Progenitor cell of endocrine pancreas (in vitro differentiated cells): ENCODE results near the gene CDK4. TPM values are rescaled to one million over a fixed set of nuclear protein-coding genes. Genes with fewer than 3 reads are reported as not detected.

Experiments
- DNase-seq: peaks from one replicate; pipeline ENCODE4 v3.0.0; 2021; ENCODE audit warnings: low spot score; ENCODE audit not compliant: unreplicated experiment
- H3K27ac Mint-ChIP-seq: 2 replicates; pipeline ENCODE4 v1.8.0; 2021; ENCODE audit warnings: mild to moderate bottlenecking, moderate library complexity, mixed read lengths
- H3K27me3 Mint-ChIP-seq: 2 replicates; pipeline ENCODE4 v1.8.0; 2021; ENCODE audit warnings: mixed read lengths
- H3K36me3 Mint-ChIP-seq: 2 replicates; pipeline ENCODE4 v1.8.0; 2022; ENCODE audit warnings: mixed read lengths; ENCODE audit not compliant: insufficient read depth
- H3K4me1 Mint-ChIP-seq: 2 replicates; pipeline ENCODE4 v1.8.0; 2021; ENCODE audit warnings: low read depth, mixed read lengths
- H3K4me3 Mint-ChIP-seq: 2 replicates; pipeline ENCODE4 v1.8.0; 2021; ENCODE audit warnings: low read depth, mild to moderate bottlenecking, moderate library complexity, mixed read lengths
- H3K9me3 Mint-ChIP-seq: 2 replicates; pipeline ENCODE4 v1.8.0; 2021; ENCODE audit warnings: low read depth, mixed read lengths
- CTCF ChIP-seq: fragments of 200-600 bp; sonication (generic); IDR thresholded peaks from one replicate; pipeline ENCODE4 v1.5.0; 2021; ENCODE audit warnings: antibody characterized with exemption, mild to moderate bottlenecking; ENCODE audit not compliant: unreplicated experiment
- total RNA-seq: library from RNA; stranded (reverse); gene quantifications from 2 replicates; pipeline ENCODE4 v1.2.1, GENCODE V29; 2021

Gene CDK4
- total RNA-seq, 1 donor from 2014 or later: 208 TPM

- no peak for TF ChIP-seq CTCF
- Mint-ChIP-seq H3K4me3 (peak overlapping the region; percentile 81), H3K27me3 (no peaks in the 10 kb centered on the region), H3K36me3 (peaks cover 20% of the 10 kb centered on the region), H3K27ac (peak overlapping the region; percentile 90), H3K4me1 (peaks cover 36% of the 10 kb centered on the region), H3K9me3 (no peaks in the 10 kb centered on the region)
- DNase-seq: no peak
Observed at GRCh38 chr12:57755454-57756372, 3.6 kb upstream of the CDK4 start.

GRCh38 chr12:57755194-57755453 lies 3.0 kb upstream of the CDK4 start:
- TF ChIP-seq CTCF: no peak
- Mint-ChIP-seq H3K36me3 (peaks cover 24% of the 10 kb centered on the region), H3K27ac (no peak overlapping the region), H3K27me3 (no peaks in the 10 kb centered on the region), H3K4me1 (peaks cover 36% of the 10 kb centered on the region), H3K9me3 (no peaks in the 10 kb centered on the region), H3K4me3 (peak overlapping the region; percentile 94)
- no peak for DNase-seq

GRCh38 chr12:57754411-57755193 lies 2.5 kb upstream of the CDK4 start, which contains the start of gene MARCHF9:
Gene MARCHF9, plus strand, starts transcription at chr12:57755103. Its CDS starts 426 bp downstream, at chr12:57755529.
- Mint-ChIP-seq H3K36me3 (peaks cover 21% of the 10 kb centered on the region), H3K27ac (peak within 1 kb of the TSS; percentile 96), H3K4me1 (peaks cover 36% of the 10 kb centered on the region), H3K4me3 (peak within 1 kb of the TSS; percentile 94), H3K27me3 (no peaks in the 10 kb centered on the region), H3K9me3 (no peaks in the 10 kb centered on the region)
- DNase-seq: no peak
- no peak for TF ChIP-seq CTCF

- no peak for TF ChIP-seq CTCF
- Mint-ChIP-seq H3K4me1 (peaks cover 36% of the 10 kb centered on the region), H3K27me3 (no peaks in the 10 kb centered on the region), H3K4me3 (peak overlapping the region; percentile 94), H3K36me3 (peaks cover 23% of the 10 kb centered on the region), H3K9me3 (no peaks in the 10 kb centered on the region), H3K27ac (peak overlapping the region; percentile 96)
- DNase-seq: no peak
Observed at GRCh38 chr12:57753756-57754337, 1.7 kb upstream of the CDK4 start.

GRCh38 chr12:57752668-57753000 lies 524 bp upstream of the CDK4 start:
- peaks cover 22% of the 10 kb centered on the region for H3K36me3 Mint-ChIP-seq
- H3K9me3 Mint-ChIP-seq: no peaks in the 10 kb centered on the region
- peak overlapping the region; percentile 99 for H3K27ac Mint-ChIP-seq

More at GRCh38 chr12:57752668-57753000, 524 bp upstream of the CDK4 start:
- Mint-ChIP-seq H3K4me1 (peaks cover 36% of the 10 kb centered on the region), H3K4me3 (peak overlapping the region; percentile 99), H3K27me3 (no peaks in the 10 kb centered on the region)
- no peak for DNase-seq
- no peak for TF ChIP-seq CTCF
